NCI-H2227 treated with DMSO at 0.1 percent for 48 hours (cell line): Measurements from ENCODE around the gene ZNF488.

Experiments
- DNase-seq: peaks from one replicate; lab custom pipeline; 2025; lab: John Stamatoyannopoulos, UW

ZNF488 gene

GRCh38 chr10:47366181-47366631 lies 17.9 kb downstream of the ZNF488 start:
- no peak for DNase-seq

- DNase-seq = no peak
Measured at GRCh38 chr10:47365431-47366180, 18.5 kb downstream of the ZNF488 start.

GRCh38 chr10:47364911-47365310 lies 19.2 kb downstream of the ZNF488 start:
- no peak for DNase-seq

- DNase-seq = no peak
Measured at GRCh38 chr10:47364366-47364765, 19.7 kb downstream of the ZNF488 start.

GRCh38 chr10:47363781-47364180 lies 20.3 kb downstream of the ZNF488 start:
- no peak for DNase-seq

GRCh38 chr10:47362199-47362598 lies 21.9 kb downstream of the ZNF488 start:
- DNase-seq = no peak

- no peak for DNase-seq
Measured at GRCh38 chr10:47361293-47361692, 22.8 kb downstream of the ZNF488 start.

GRCh38 chr10:47360419-47361040 lies 23.6 kb downstream of the ZNF488 start:
- no peak for DNase-seq

- no peak for DNase-seq
Measured at GRCh38 chr10:47359626-47360418, 24.3 kb downstream of the ZNF488 start.

- DNase-seq = no peak
Measured at GRCh38 chr10:47359101-47359500, 25.0 kb downstream of the ZNF488 start.

- DNase-seq = no peak
Measured at GRCh38 chr10:47358457-47358856, 25.6 kb downstream of the ZNF488 start.

- no peak for DNase-seq
Measured at GRCh38 chr10:47357911-47358310, 26.2 kb downstream of the ZNF488 start.

- DNase-seq = no peak
Measured at GRCh38 chr10:47357131-47357582, 26.9 kb downstream of the ZNF488 start.

GRCh38 chr10:47356708-47357107 lies 27.4 kb downstream of the ZNF488 start:
- DNase-seq = no peak

GRCh38 chr10:47354900-47355299 lies 29.2 kb downstream of the ZNF488 start:
- DNase-seq = no peak

GRCh38 chr10:47354165-47354564 lies 29.9 kb downstream of the ZNF488 start:
- no peak for DNase-seq

GRCh38 chr10:47353351-47353750 lies 30.7 kb downstream of the ZNF488 start:
- no peak for DNase-seq

GRCh38 chr10:47351899-47352815 lies 31.9 kb downstream of the ZNF488 start:
- DNase-seq = no peak

GRCh38 chr10:47350671-47351640 lies 33.1 kb downstream of the ZNF488 start:
- DNase-seq = no peak

- no peak for DNase-seq
Measured at GRCh38 chr10:47349941-47350371, 34.1 kb downstream of the ZNF488 start.
